NK-92 (cell line): ENCODE data around the gene CDC14C.

Experiments used
- DNase-seq: peaks from one replicate; lab custom pipeline; 2025; ENCODE audit not compliant: unreplicated experiment; lab: John Stamatoyannopoulos, UW

CDC14C gene

GRCh38 chr7:48971173-48971572, 46.8 kb downstream of the CDC14C start:
- no peak for DNase-seq

- no peak for DNase-seq
These were observed 51.9 kb downstream of the CDC14C start for GRCh38 chr7:48976253-48976652.

- no peak for DNase-seq
These were observed 52.5 kb downstream of the CDC14C start for GRCh38 chr7:48976850-48977249.
